HFFc6 (cell line): ENCODE results near the gene SQOR. TPM values are rescaled to one million over a fixed set of nuclear protein-coding genes. Genes with fewer than 3 reads are reported as not detected.

Experiments used
- DNase-seq: peaks from one replicate; pipeline ENCODE4 v3.0.0-alpha.2; 2018
- H3K27ac Mint-ChIP-seq: 2 replicates; pipeline ENCODE4 v1.8.0; 2020; ENCODE audit warnings: mild to moderate bottlenecking, mixed read lengths
- H3K27me3 Mint-ChIP-seq: 2 replicates; pipeline ENCODE4 v1.8.0; 2021; ENCODE audit warnings: mild to moderate bottlenecking, moderate library complexity, mixed read lengths; ENCODE audit not compliant: insufficient read depth
- H3K36me3 Mint-ChIP-seq: 2 replicates; pipeline ENCODE4 v1.8.0; 2021; ENCODE audit warnings: low read depth, mixed read lengths
- H3K4me1 Mint-ChIP-seq: 2 replicates; pipeline ENCODE4 v1.8.0; 2020; ENCODE audit warnings: low read depth, mixed read lengths
- H3K4me3 Mint-ChIP-seq: 2 replicates; pipeline ENCODE4 v1.8.0; 2020; ENCODE audit warnings: mild to moderate bottlenecking, moderate library complexity, mixed read lengths
- H3K9me3 Mint-ChIP-seq: 2 replicates; pipeline ENCODE4 v1.8.0; 2020; ENCODE audit warnings: mild to moderate bottlenecking, mixed read lengths
- CTCF ChIP-seq: fragments of 200-600 bp; sonication (generic); IDR thresholded peaks from 2 replicates; pipeline ENCODE4 v1.5.0; 2021; ENCODE audit warnings: antibody characterized with exemption, mild to moderate bottlenecking
- total RNA-seq, 6 experiments: library from RNA; stranded (reverse); fragmentation: NEBNext Ultra II Directional; extraction: Animal tissue kit (Norgen Biotek cat#: 25700); gene quantifications; 2 replicates in 1 of 6; 3 replicates in 5 of 6; pipeline ENCODE4 v1.2.3, GENCODE V29; 2021

Gene SQOR
- total RNA-seq, 6 experiments from 2014 or later: 25.3 to 43.2 (median 39.7) TPM

GRCh38 chr15:45714590-45715488, 80.0 kb downstream of the SQOR start:
- peak; percentile 65 for DNase-seq
- Mint-ChIP-seq H3K4me1 (peaks cover 35% of the 10 kb centered on the region), H3K27ac (peak overlapping the region; percentile 78), H3K27me3 (peaks cover 3% of the 10 kb centered on the region; the same call in 1 of the 2 replicates), H3K4me3 (peak overlapping the region; percentile 74), H3K36me3 (no peaks in the 10 kb centered on the region), H3K9me3 (no peaks in the 10 kb centered on the region)
- TF ChIP-seq CTCF: peak; percentile 95

DNA sequence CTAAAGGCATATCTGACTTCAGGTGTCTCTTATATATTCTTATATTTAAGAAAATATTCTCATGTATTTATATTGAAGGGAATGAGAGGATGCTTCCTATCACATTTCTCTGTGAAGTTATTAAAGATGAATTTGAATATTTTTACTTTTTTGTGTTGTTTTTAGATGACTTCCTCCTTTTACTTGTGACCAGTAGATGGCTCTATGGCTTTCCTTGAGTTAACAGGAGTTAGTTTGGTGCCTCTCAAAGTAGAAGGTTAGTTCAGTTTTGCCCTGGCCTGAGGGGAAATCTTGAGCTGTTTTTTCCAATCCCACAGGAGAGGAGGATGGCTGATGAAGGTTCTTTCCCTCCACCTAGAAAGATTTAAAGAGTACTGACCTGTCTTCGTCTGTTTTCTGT, 80.7 kb downstream of the SQOR start:
- no peaks in the 10 kb centered on the region for H3K36me3 Mint-ChIP-seq
- peak; percentile 62; the same call in 1 of the 2 replicates for TF ChIP-seq CTCF
- peak overlapping the region; percentile 47; the same call in 1 of the 2 replicates for H3K27ac Mint-ChIP-seq
- no peaks in the 10 kb centered on the region for H3K9me3 Mint-ChIP-seq
- peaks cover 34% of the 10 kb centered on the region for H3K4me1 Mint-ChIP-seq
- peaks cover 3% of the 10 kb centered on the region; the same call in 1 of the 2 replicates for H3K27me3 Mint-ChIP-seq
- H3K4me3 Mint-ChIP-seq: no peak overlapping the region
- DNase-seq: peak; percentile 33

GRCh38 chr15:45719490-45719889, 84.7 kb downstream of the SQOR start:
- H3K27ac Mint-ChIP-seq: no peak overlapping the region
- no peak for TF ChIP-seq CTCF
- no peak overlapping the region for H3K4me3 Mint-ChIP-seq
- H3K36me3 Mint-ChIP-seq: no peaks in the 10 kb centered on the region
- DNase-seq: no peak
- no peaks in the 10 kb centered on the region; the same call in 1 of the 2 replicates for H3K9me3 Mint-ChIP-seq
- peaks cover 24% of the 10 kb centered on the region for H3K4me1 Mint-ChIP-seq
- peaks cover 3% of the 10 kb centered on the region; the same call in 1 of the 2 replicates for H3K27me3 Mint-ChIP-seq

DNA sequence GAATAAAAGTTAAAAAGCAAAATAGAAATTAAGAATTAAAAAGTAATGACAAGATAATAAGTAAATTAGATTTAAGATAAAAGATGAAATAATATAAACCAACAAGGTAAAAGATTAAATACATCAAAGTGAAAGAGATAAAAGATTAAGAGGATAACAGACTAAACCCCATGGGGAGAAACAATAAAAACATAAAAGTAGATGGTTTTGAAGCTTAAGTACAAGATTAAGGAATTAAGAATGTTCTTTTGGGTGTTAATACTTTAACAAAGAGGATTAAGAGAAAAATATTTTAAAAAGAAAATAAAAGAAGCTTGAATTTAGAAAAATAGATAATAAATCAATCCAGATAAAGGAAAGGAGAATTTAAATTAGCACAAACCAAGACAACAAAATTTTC, 85.4 kb downstream of the SQOR start:
- Mint-ChIP-seq H3K27ac (no peak overlapping the region), H3K4me3 (no peak overlapping the region), H3K36me3 (no peaks in the 10 kb centered on the region), H3K9me3 (no peaks in the 10 kb centered on the region; the same call in 1 of the 2 replicates), H3K27me3 (peaks cover 3% of the 10 kb centered on the region; the same call in 1 of the 2 replicates), H3K4me1 (peaks cover 17% of the 10 kb centered on the region)
- DNase-seq: no peak
- TF ChIP-seq CTCF: no peak

DNA sequence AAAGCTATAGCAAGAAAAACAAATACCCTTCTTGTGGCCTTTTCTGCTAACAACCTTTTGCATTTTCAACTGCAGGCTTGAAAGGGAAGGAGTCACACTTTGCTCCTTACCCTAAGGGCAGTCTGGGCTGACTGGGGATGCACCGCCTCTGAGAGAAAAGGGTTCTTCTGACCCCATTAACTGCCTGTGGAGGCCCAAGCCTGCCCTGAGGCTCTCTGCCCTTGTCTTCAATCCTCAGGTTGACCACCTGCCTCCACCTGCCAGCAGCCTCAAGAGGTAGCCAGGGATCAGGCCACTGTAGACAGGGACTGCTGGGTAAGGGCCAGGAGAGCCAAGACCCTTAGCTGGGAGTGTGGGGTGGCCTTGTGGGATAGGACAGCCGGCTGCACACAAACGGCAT, 93.8 kb downstream of the SQOR start:
- Mint-ChIP-seq H3K4me1 (peaks cover 25% of the 10 kb centered on the region), H3K27me3 (peaks cover 6% of the 10 kb centered on the region), H3K9me3 (no peaks in the 10 kb centered on the region)

More for the DNA sequence above, 93.8 kb downstream of the SQOR start:
- TF ChIP-seq CTCF: no peak
- H3K4me3 Mint-ChIP-seq: peak overlapping the region; percentile 79; the same call in 1 of the 2 replicates
- H3K27ac Mint-ChIP-seq: no peak overlapping the region
- DNase-seq: no peak
- H3K36me3 Mint-ChIP-seq: no peaks in the 10 kb centered on the region
